GM18526 (cell line): ENCODE data around the gene TAS1R3.

Source experiments
- POLR2A ChIP-seq: IDR thresholded peaks from 3 replicates; pipeline ENCODE4 v1.6.1; 2011; ENCODE audit not compliant: insufficient read length; ENCODE audit errors: extremely low read depth

TAS1R3 gene

GRCh38 chr1:1291548-1292441 is 39.3 kb upstream of the TAS1R3 start:
- TF ChIP-seq POLR2A: no peak

GRCh38 chr1:1292442-1292779 is 38.7 kb upstream of the TAS1R3 start:
- no peak for TF ChIP-seq POLR2A

- no peak for TF ChIP-seq POLR2A
These were observed 38.2 kb upstream of the TAS1R3 start for GRCh38 chr1:1292851-1293250.

- no peak for TF ChIP-seq POLR2A
These were observed 37.5 kb upstream of the TAS1R3 start for GRCh38 chr1:1293263-1294249.

GRCh38 chr1:1294250-1294890 is 36.7 kb upstream of the TAS1R3 start:
- no peak for TF ChIP-seq POLR2A

- no peak for TF ChIP-seq POLR2A
These were observed 35.7 kb upstream of the TAS1R3 start for GRCh38 chr1:1295154-1295923.

- TF ChIP-seq POLR2A: no peak
These were observed 34.7 kb upstream of the TAS1R3 start for GRCh38 chr1:1296070-1297061.

- TF ChIP-seq POLR2A: no peak
These were observed 33.2 kb upstream of the TAS1R3 start for GRCh38 chr1:1297802-1298424.

GRCh38 chr1:1298861-1299685 is 32.0 kb upstream of the TAS1R3 start:
- TF ChIP-seq POLR2A: no peak

GRCh38 chr1:1299686-1300351 is 31.3 kb upstream of the TAS1R3 start:
- TF ChIP-seq POLR2A: no peak

GRCh38 chr1:1300352-1300739 is 30.7 kb upstream of the TAS1R3 start:
- TF ChIP-seq POLR2A: no peak

GRCh38 chr1:1302006-1302430 is 29.1 kb upstream of the TAS1R3 start:
- TF ChIP-seq POLR2A: no peak

GRCh38 chr1:1302951-1303509 is 28.1 kb upstream of the TAS1R3 start:
- no peak for TF ChIP-seq POLR2A
